Natural killer cell (primary cell): ENCODE data around the gene NAALADL2. TPM values are rescaled to one million over a fixed set of nuclear protein-coding genes. Genes with fewer than 3 reads are reported as not detected.

ENCODE experiments used
- ATAC-seq, 3 donors: fragments of 150-1000 bp in 2 of 3; fragments of 200-7000 bp in 1 of 3; cut with Tn5 transposase; 1 replicate in 1 of 3; 2 replicates in 2 of 3; pipeline ENCODE4 v1.10.0; 2021; ENCODE audit warnings: mild to moderate bottlenecking in 2 of 3, moderate library complexity in 2 of 3
- DNase-seq, 2 donors: peaks; one replicate each; pipeline versions ENCODE4 v3.0.0 to v3.0.0-alpha.2; 2013 to 2021; ENCODE audit warnings: mixed read lengths in 1 of 2
- H3K27ac ChIP-seq: one replicate; pipeline ENCODE4 v1.5.1; 2013; ENCODE audit warnings: mild to moderate bottlenecking, low read length
- H3K27me3 ChIP-seq: one replicate; pipeline ENCODE4 v1.6.1; 2013; ENCODE audit warnings: low read length; ENCODE audit not compliant: control insufficient read depth, insufficient read depth
- H3K36me3 ChIP-seq: one replicate; pipeline ENCODE4 v1.6.1; 2013; ENCODE audit warnings: low read length; ENCODE audit not compliant: control insufficient read depth, insufficient read depth
- H3K4me1 ChIP-seq: one replicate; pipeline ENCODE4 v1.6.1; 2013; ENCODE audit warnings: low read length; ENCODE audit not compliant: control insufficient read depth, insufficient read depth
- H3K4me3 ChIP-seq: one replicate; pipeline ENCODE4 v1.5.1; 2013; ENCODE audit warnings: low read length
- H3K9me3 ChIP-seq: one replicate; pipeline ENCODE4 v1.6.1; 2013; ENCODE audit warnings: low read length; ENCODE audit not compliant: control insufficient read depth, insufficient read depth
- H3K27ac Mint-ChIP-seq, 2 donors: one replicate each; pipeline ENCODE4 v1.8.0; 2022; ENCODE audit warnings: mild to moderate bottlenecking in 2 of 2, mixed read lengths in 2 of 2, moderate library complexity in 1 of 2
- H3K27me3 Mint-ChIP-seq, 2 donors: one replicate each; pipeline ENCODE4 v1.8.0; 2022; ENCODE audit warnings: low read depth in 2 of 2, mixed read lengths in 2 of 2
- H3K36me3 Mint-ChIP-seq: one replicate; pipeline ENCODE4 v1.8.0; 2022; ENCODE audit warnings: mixed read lengths
- H3K4me1 Mint-ChIP-seq, 2 donors: one replicate each; pipeline ENCODE4 v1.8.0; 2022; ENCODE audit warnings: mixed read lengths in 2 of 2
- H3K4me3 Mint-ChIP-seq: one replicate; pipeline ENCODE4 v1.8.0; 2022; ENCODE audit warnings: mild to moderate bottlenecking, moderate library complexity, mixed read lengths
- H3K9me3 Mint-ChIP-seq, 2 donors: one replicate each; pipeline ENCODE4 v1.8.0; 2022; ENCODE audit warnings: mixed read lengths in 2 of 2
- CTCF ChIP-seq: fragments of 200-600 bp; IDR thresholded peaks from one replicate; pipeline ENCODE4 v1.8.0; 2022; ENCODE audit warnings: antibody characterized with exemption
- WGBS: methylation state at CpG from one replicate; pipeline ENCODE4 v1.1.7; 2013; ENCODE audit warnings: missing lambda C conversion rate; ENCODE audit not compliant: insufficient coverage; 5-methylcytosine and 5-hydroxymethylcytosine counted together
- intact Hi-C: fragments of 100-400 bp; cut with micrococcal nuclease; formaldehyde crosslinking; loops from one replicate; pipeline ENCODE4 v1.14.2; 2022
- total RNA-seq, 4 donors: library from RNA; stranded (reverse); fragments of 120-200 nt in 1 of 4; gene quantifications; one replicate each; pipeline versions ENCODE4 v1.2.3 to v1.2.4, GENCODE V29; 2013 to 2022

The NAALADL2 gene
- total RNA-seq, 3 donors from 2014 or later (not counting 1 experiment from before 2014, with no cell fraction given) = not detected

- DNase-seq = no peak
- H3K27ac Mint-ChIP-seq = no peak overlapping the region
- H3K4me1 Mint-ChIP-seq = no peaks in the 10 kb centered on the region
These were observed 93.9 kb downstream of the NAALADL2 start for GRCh38 chr3:174953068-174953467.

GRCh38 chr3:174955513-174956016 is 96.4 kb downstream of the NAALADL2 start:
- H3K27me3 Mint-ChIP-seq = no peaks in the 10 kb centered on the region
- no peak overlapping the region for H3K4me3 ChIP-seq
- H3K4me1 ChIP-seq = no peaks in the 10 kb centered on the region
- H3K27me3 ChIP-seq = no peaks in the 10 kb centered on the region
- no peak overlapping the region for H3K4me3 Mint-ChIP-seq
- peaks cover 3% of the 10 kb centered on the region for H3K9me3 ChIP-seq
- ATAC-seq = no peak
- no peak overlapping the region for H3K27ac ChIP-seq
- no peak overlapping the region for H3K27ac Mint-ChIP-seq
- no peak for DNase-seq
- H3K9me3 Mint-ChIP-seq = peaks cover 11 to 33% of the 10 kb centered on the region in 2 donors
- H3K36me3 Mint-ChIP-seq = no peaks in the 10 kb centered on the region
- intact Hi-C loops = no loop called here
- no peaks in the 10 kb centered on the region for H3K4me1 Mint-ChIP-seq
- no peak for TF ChIP-seq CTCF
- H3K36me3 ChIP-seq = no peaks in the 10 kb centered on the region
- 95% methylated on average over 1 of the region's 2 CpGs for WGBS

More at GRCh38 chr3:174953068-174953467, 93.9 kb downstream of the NAALADL2 start:
- no peaks in the 10 kb centered on the region for H3K9me3 ChIP-seq
- Mint-ChIP-seq H3K9me3 (peaks cover 13 to 35% of the 10 kb centered on the region in 2 donors), H3K27me3 (no peaks in the 10 kb centered on the region), H3K36me3 (no peaks in the 10 kb centered on the region), H3K4me3 (no peak overlapping the region)
- intact Hi-C loops = no loop called here
- H3K36me3 ChIP-seq = no peaks in the 10 kb centered on the region
- H3K4me1 ChIP-seq = no peaks in the 10 kb centered on the region
- TF ChIP-seq CTCF = no peak
- H3K27ac ChIP-seq = no peak overlapping the region
- no peak for ATAC-seq
- H3K27me3 ChIP-seq = no peaks in the 10 kb centered on the region
- no peak overlapping the region for H3K4me3 ChIP-seq
- WGBS = no CpG with 5 or more reads among the region's 1 CpG

DNA sequence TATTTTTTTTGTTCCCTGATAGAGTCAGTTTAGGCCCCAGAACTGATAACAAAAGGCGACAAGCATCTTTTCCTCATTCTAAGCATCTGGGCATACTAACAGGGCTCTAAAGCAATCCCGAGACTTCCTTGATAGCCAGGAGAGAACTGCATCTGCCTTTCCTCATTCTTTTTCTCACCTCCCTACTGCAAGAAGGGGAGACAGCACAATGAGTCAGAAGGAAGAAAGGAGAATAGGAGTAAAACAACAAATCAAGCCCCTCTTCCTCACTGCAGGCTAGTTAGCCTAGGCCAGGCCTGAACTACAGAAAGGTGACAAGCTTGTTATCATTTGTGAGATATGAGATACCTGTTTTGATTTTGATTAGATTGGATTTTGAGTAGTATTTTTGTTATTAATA is 97.9 kb downstream of the NAALADL2 start:
- Histone ChIP-seq H3K4me3 (no peak overlapping the region), H3K9me3 (peaks cover 3% of the 10 kb centered on the region), H3K27ac (no peak overlapping the region), H3K4me1 (no peaks in the 10 kb centered on the region), H3K36me3 (no peaks in the 10 kb centered on the region), H3K27me3 (no peaks in the 10 kb centered on the region)
- TF ChIP-seq CTCF = no peak
- ATAC-seq (no peak), DNase-seq (no peak)
- Mint-ChIP-seq H3K27ac (no peak overlapping the region), H3K27me3 (no peaks in the 10 kb centered on the region), H3K4me1 (no peaks in the 10 kb centered on the region), H3K4me3 (no peak overlapping the region), H3K36me3 (no peaks in the 10 kb centered on the region), H3K9me3 (peaks cover 13 to 31% of the 10 kb centered on the region in 2 donors)
- WGBS = 86% methylated on average over 2 of the region's 2 CpGs
- intact Hi-C loops = no loop called here

- Mint-ChIP-seq H3K4me3 (no peak overlapping the region), H3K27ac (no peak overlapping the region)
These were observed 98.4 kb downstream of the NAALADL2 start for GRCh38 chr3:174957551-174958001.

More at GRCh38 chr3:174957551-174958001, 98.4 kb downstream of the NAALADL2 start:
- Mint-ChIP-seq H3K4me1 (no peaks in the 10 kb centered on the region), H3K27me3 (no peaks in the 10 kb centered on the region), H3K36me3 (no peaks in the 10 kb centered on the region), H3K9me3 (peaks cover 9 to 26% of the 10 kb centered on the region in 2 donors)
- Histone ChIP-seq H3K27me3 (no peaks in the 10 kb centered on the region), H3K4me3 (no peak overlapping the region), H3K36me3 (no peaks in the 10 kb centered on the region), H3K27ac (no peak overlapping the region), H3K4me1 (no peaks in the 10 kb centered on the region), H3K9me3 (peaks cover 3% of the 10 kb centered on the region)
- ATAC-seq = no peak
- DNase-seq = no peak
- TF ChIP-seq CTCF = no peak
- intact Hi-C loops = no loop called here
